Pancreas (tissue), 10 donors: ENCODE results near the gene NCF4. TPM values are rescaled to one million over a fixed set of nuclear protein-coding genes. Genes with fewer than 3 reads are reported as not detected.

Experiments used
- ATAC-seq, 4 donors: fragments of 200-7000 bp; cut with Tn5 transposase; one replicate each; pipeline versions ENCODE4 v1.8.0 to v1.9.1; 2020; ENCODE audit warnings: mild to moderate bottlenecking in 4 of 4, moderate library complexity in 4 of 4
- DNase-seq, 6 donors: peaks; one replicate each; pipeline ENCODE4 v3.0.0-alpha.2; 2020
- FAIRE-seq: peaks from 2 replicates; lab custom pipeline; 2012; peaks lifted over from hg19 to GRCh38; lab: Jason Lieb, UNC
- H3K27ac ChIP-seq, 4 donors: fragments of 200-600 bp; sonication (generic); 1 replicate in 3 of 4; 2 replicates in 1 of 4; pipeline versions ENCODE4 v1.5.0 to v1.8.0; 2020
- H3K27me3 ChIP-seq, 4 donors: fragments of 200-600 bp; one replicate each; pipeline ENCODE4 v1.8.0; 2021
- H3K36me3 ChIP-seq, 3 donors: fragments of 200-600 bp; sonication (generic) in 1 of 3; one replicate each; pipeline versions ENCODE4 v1.5.0 to v1.8.0; 2020 to 2021
- H3K4me1 ChIP-seq, 3 donors: fragments of 200-600 bp; one replicate each; pipeline ENCODE4 v1.8.0; 2021
- H3K4me3 ChIP-seq, 4 donors: fragments of 200-600 bp; sonication (generic) in 2 of 4; one replicate each; pipeline versions ENCODE4 v1.5.0 to v1.8.0; 2020 to 2021
- H3K9me3 ChIP-seq, 4 donors: fragments of 200-600 bp; one replicate each; pipeline ENCODE4 v1.8.0; 2021
- CTCF ChIP-seq, 4 donors: fragments of 200-600 bp; sonication (generic) in 3 of 4; IDR thresholded peaks; one replicate each; pipeline versions ENCODE4 v1.5.0 to v1.8.0; 2021; ENCODE audit warnings: antibody characterized with exemption in 4 of 4
- WGBS, 2 donors: extraction: QIAGEN DNeasy Blood & Tissue Kit; methylation state at CpG; one replicate each; pipeline ENCODE4 v1.1.7; 2013; 5-methylcytosine and 5-hydroxymethylcytosine counted together
- intact Hi-C, 3 donors: fragments of 100-400 bp; cut with DNase I; formaldehyde crosslinking; loops; one replicate each; pipeline versions ENCODE4 v1.11.1 to v1.14.2; 2022
- polyA plus RNA-seq, 2 donors: library from polyadenylated mRNA; stranded (reverse); fragments of 200-250 nt; gene quantifications; one replicate each; pipeline ENCODE4 v1.2.3, GENCODE V29; 2013
- total RNA-seq, 6 donors: library from RNA; stranded (reverse); fragmentation: NEBNext Ultra II Directional in 4 of 6; extraction: Animal tissue kit (Norgen Biotek cat#: 25700) in 4 of 6; gene quantifications; one replicate each; pipeline versions ENCODE4 v1.2.1 to v1.2.4, GENCODE V29; 2021 to 2023
- donor health status: healthy with polysubstance abuse.
- donor health status: DM: no; HTN: no; CAD: no; lungs with moderate emphysema.
- donor health status: DM: no; HTN: no; CAD: no.
- donor health status: control.
- donor health status: control.
- donor health status: Bipolar disorder and iron deficiency.
- donor health status: DM: yes; HTN: yes; CAD: no.
- donor health status: DM: no; HTN: no; CAD: no.
- donor health status: DM: no; HTN: no; CAD: no.
- donor health status: DM: yes; HTN: yes; CAD: no.

Gene NCF4
- total and polyA plus RNA-seq, 8 donors: 0.32 to 7.1 (median 3.2) TPM

GRCh38 chr22:36926309-36926708, 65.5 kb downstream of the NCF4 start:
- Histone ChIP-seq H3K36me3 (no peaks in the 10 kb centered on the region), H3K27ac (no peak overlapping the region), H3K4me3 (no peak overlapping the region), H3K4me1 (no peaks in the 10 kb centered on the region), H3K9me3 (no peaks in the 10 kb centered on the region), H3K27me3 (no peaks in the 10 kb centered on the region)
- intact Hi-C loops: no loop called here
- DNase-seq (no peak), FAIRE-seq (no peak), ATAC-seq (no peak)
- 74 to 79% methylated on average over 6 of the region's 6 CpGs for WGBS, 2 donors
- no peak for TF ChIP-seq CTCF (IDR thresholded peaks at IDR 0.05)

DNA sequence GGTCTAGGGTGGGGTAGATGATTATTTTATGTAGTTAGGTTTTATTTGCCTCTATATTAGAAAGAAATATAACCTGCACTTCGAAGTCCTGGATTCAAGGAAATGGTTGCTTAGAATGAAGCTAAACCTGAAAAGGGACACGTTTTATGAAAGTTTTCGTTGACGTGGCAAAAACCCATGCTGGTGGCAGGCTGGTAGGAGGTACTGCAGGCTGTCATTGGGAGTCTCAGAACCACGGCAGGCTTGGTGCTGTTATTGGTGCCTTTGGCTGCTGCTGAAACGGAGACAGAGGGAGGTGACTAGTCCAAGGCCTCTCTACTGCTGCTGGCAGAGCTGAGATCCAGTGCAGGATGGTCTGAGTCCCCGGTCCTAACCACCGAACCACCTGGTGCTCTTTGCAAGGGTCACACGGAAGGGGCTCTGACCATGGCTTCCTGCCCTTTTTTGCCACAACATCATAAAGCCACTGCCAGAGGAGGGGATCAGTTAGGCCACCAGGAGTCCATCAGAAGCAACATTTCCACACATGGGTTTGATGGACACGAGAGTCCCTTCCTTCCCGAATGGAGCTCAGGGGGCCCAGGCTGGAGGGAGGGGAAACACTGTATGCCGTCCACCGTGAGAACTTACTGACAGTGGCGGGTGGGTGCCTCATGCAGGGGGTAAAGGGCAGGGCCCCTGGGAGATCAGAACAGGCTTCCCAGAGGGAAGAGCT, 66.1 kb downstream of the NCF4 start:
- DNase-seq (no peak), FAIRE-seq (no peak), ATAC-seq (no peak)
- intact Hi-C loops: no loop called here
- Histone ChIP-seq H3K4me3 (no peak overlapping the region), H3K9me3 (no peaks in the 10 kb centered on the region), H3K36me3 (no peaks in the 10 kb centered on the region), H3K27ac (no peak overlapping the region), H3K4me1 (no peaks in the 10 kb centered on the region), H3K27me3 (no peaks in the 10 kb centered on the region)
- 50 to 60% methylated on average over 14 of the region's 14 CpGs for WGBS, 2 donors
- TF ChIP-seq CTCF (IDR thresholded peaks at IDR 0.05): no peak

Other genes with a start within 250 kb of the NCF4 start
- not detected for gene CACNG2, start 157.3 kb upstream of the NCF4 start, total RNA-seq
- gene CACNG2, start 157.3 kb upstream of the NCF4 start, polyA plus RNA-seq: under 1 TPM in 1 of 2 donors, not detected in 1; 0.05 TPM
- 10 to 100 TPM; 11.7 to 21.1 (median 14.1) TPM for gene IFT27, start 84.9 kb upstream of the NCF4 start, total RNA-seq
- 10 to 100 TPM; 21.9 to 23.8 TPM for gene IFT27, start 84.9 kb upstream of the NCF4 start, polyA plus RNA-seq
- gene PVALB, start 44.0 kb upstream of the NCF4 start, total RNA-seq: not detected
- gene PVALB, start 44.0 kb upstream of the NCF4 start, polyA plus RNA-seq: under 1 TPM in 1 of 2 donors, not detected in 1; 0.54 TPM
- 1 to 10 TPM in 4 of 6 donors, under 1 TPM in 2; 0.46 to 4.3 (median 1.8) TPM for gene CSF2RB, start 52.6 kb downstream of the NCF4 start, total RNA-seq
- 1 to 10 TPM in 1 of 2 donors, under 1 TPM in 1; 0.87 to 2.6 TPM for gene CSF2RB, start 52.6 kb downstream of the NCF4 start, polyA plus RNA-seq
- 10 to 100 TPM; 22.9 to 45.7 (median 35.4) TPM for gene TST, start 158.4 kb downstream of the NCF4 start, total RNA-seq
- gene TST, start 158.4 kb downstream of the NCF4 start, polyA plus RNA-seq: 10 to 100 TPM; 51.5 to 52.3 TPM
- gene MPST, start 158.7 kb downstream of the NCF4 start, total RNA-seq: 10 to 100 TPM; 46.4 to 77.2 (median 50.9) TPM
- gene MPST, start 158.7 kb downstream of the NCF4 start, polyA plus RNA-seq: 100 to 1,000 TPM in 1 of 2 donors, 10 to 100 TPM in 1; 56.1 to 161 TPM
- 1 to 10 TPM; 2.6 to 9.1 (median 3.3) TPM for gene KCTD17, start 190.7 kb downstream of the NCF4 start, total RNA-seq
- gene KCTD17, start 190.7 kb downstream of the NCF4 start, polyA plus RNA-seq: 10 to 100 TPM; 10.3 to 11.8 TPM
- 1 to 10 TPM in 1 of 6 donors, under 1 TPM in 5; 0.13 to 1.0 (median 0.30) TPM for gene TMPRSS6, start 248.7 kb downstream of the NCF4 start, total RNA-seq
- gene TMPRSS6, start 248.7 kb downstream of the NCF4 start, polyA plus RNA-seq: 1 to 10 TPM; 1.3 to 3.1 TPM